ENCODE measurements around the gene NRIP1.

Gene NRIP1

GRCh38 chr21:14917762-14918161 lies 147.0 kb downstream of the NRIP1 start:
- H3K9ac ChIP-seq (ENCODE audit: low read depth, low read length) = no peak overlapping the region
- H3K27me3 ChIP-seq (ENCODE audit: control insufficient read depth, insufficient read depth, low read length) = no peaks in the 10 kb centered on the region
- H3K27ac ChIP-seq (ENCODE audit: low read depth, low read length) = no peak overlapping the region
- H3K9me3 ChIP-seq (ENCODE audit: control insufficient read depth, insufficient read depth, low read length) = no peaks in the 10 kb centered on the region
- H3K36me3 ChIP-seq (ENCODE audit: control insufficient read depth, insufficient read depth, low read length) = no peaks in the 10 kb centered on the region
- peaks cover 37% of the 10 kb centered on the region for H3K4me1 ChIP-seq (ENCODE audit: control insufficient read depth, insufficient read depth, low read length)
- no peak overlapping the region for H3K4me3 ChIP-seq (ENCODE audit: low read depth, low read length)

DNA sequence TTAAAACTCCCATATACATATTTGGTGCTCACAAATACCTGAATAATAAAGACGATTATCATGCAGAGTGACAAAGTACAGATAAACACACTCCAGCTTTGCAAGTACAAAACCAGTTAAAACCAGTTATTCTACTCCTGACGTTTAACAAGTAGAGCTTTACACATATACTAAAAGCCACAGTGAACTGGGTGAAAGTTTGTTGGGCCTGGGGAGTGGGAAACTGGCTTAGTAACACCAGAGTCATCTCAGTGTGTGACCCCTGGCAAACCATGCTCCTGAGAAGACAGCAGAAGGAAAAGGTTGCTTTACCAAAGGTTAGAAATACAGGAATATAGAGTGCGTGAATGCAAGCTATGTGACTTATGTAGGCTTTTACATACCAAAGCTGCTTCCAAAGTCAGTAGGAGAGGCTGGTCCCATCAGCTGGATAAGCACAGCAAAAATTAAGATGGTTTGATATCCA lies 148.1 kb downstream of the NRIP1 start:
- Histone ChIP-seq H3K4me3 (ENCODE audit: low read depth, low read length) (no peak overlapping the region; the same call in 1 of the 2 replicates), H3K36me3 (ENCODE audit: control insufficient read depth, insufficient read depth, low read length) (no peaks in the 10 kb centered on the region), H3K27ac (ENCODE audit: low read depth, low read length) (peak overlapping the region; percentile 85), H3K4me1 (ENCODE audit: control insufficient read depth, insufficient read depth, low read length) (peaks cover 37% of the 10 kb centered on the region), H3K27me3 (ENCODE audit: control insufficient read depth, insufficient read depth, low read length) (no peaks in the 10 kb centered on the region), H3K9ac (ENCODE audit: low read depth, low read length) (peak overlapping the region; percentile 37), H3K9me3 (ENCODE audit: control insufficient read depth, insufficient read depth, low read length) (no peaks in the 10 kb centered on the region)

GRCh38 chr21:14913638-14914037 lies 151.2 kb downstream of the NRIP1 start:
- Histone ChIP-seq H3K9ac (ENCODE audit: low read depth, low read length) (no peak overlapping the region), H3K4me1 (ENCODE audit: control insufficient read depth, insufficient read depth, low read length) (peaks cover 37% of the 10 kb centered on the region), H3K4me3 (ENCODE audit: low read depth, low read length) (no peak overlapping the region), H3K9me3 (ENCODE audit: control insufficient read depth, insufficient read depth, low read length) (no peaks in the 10 kb centered on the region), H3K27ac (ENCODE audit: low read depth, low read length) (no peak overlapping the region), H3K27me3 (ENCODE audit: control insufficient read depth, insufficient read depth, low read length) (no peaks in the 10 kb centered on the region), H3K36me3 (ENCODE audit: control insufficient read depth, insufficient read depth, low read length) (no peaks in the 10 kb centered on the region)

- Histone ChIP-seq H3K4me3 (ENCODE audit: low read depth, low read length) (no peak overlapping the region), H3K4me1 (ENCODE audit: control insufficient read depth, insufficient read depth, low read length) (peaks cover 15% of the 10 kb centered on the region), H3K36me3 (ENCODE audit: control insufficient read depth, insufficient read depth, low read length) (no peaks in the 10 kb centered on the region), H3K27me3 (ENCODE audit: control insufficient read depth, insufficient read depth, low read length) (no peaks in the 10 kb centered on the region), H3K27ac (ENCODE audit: low read depth, low read length) (no peak overlapping the region), H3K9me3 (ENCODE audit: control insufficient read depth, insufficient read depth, low read length) (no peaks in the 10 kb centered on the region), H3K9ac (ENCODE audit: low read depth, low read length) (no peak overlapping the region)
Measured at GRCh38 chr21:14911351-14911750, 153.4 kb downstream of the NRIP1 start.
